G401.6 (cell line): Measurements from ENCODE around the gene GIMAP8.
"Not testable (repeated sequence)": the region's sequence is repeated elsewhere in the genome, so short reads cannot be mapped to it uniquely, and the experiment has no call there.

ENCODE experiments used
- FAIRE-seq: peaks from 2 replicates; lab custom pipeline; 2012; peaks lifted over from hg19 to GRCh38; lab: Jason Lieb, UNC

GIMAP8 gene

DNA sequence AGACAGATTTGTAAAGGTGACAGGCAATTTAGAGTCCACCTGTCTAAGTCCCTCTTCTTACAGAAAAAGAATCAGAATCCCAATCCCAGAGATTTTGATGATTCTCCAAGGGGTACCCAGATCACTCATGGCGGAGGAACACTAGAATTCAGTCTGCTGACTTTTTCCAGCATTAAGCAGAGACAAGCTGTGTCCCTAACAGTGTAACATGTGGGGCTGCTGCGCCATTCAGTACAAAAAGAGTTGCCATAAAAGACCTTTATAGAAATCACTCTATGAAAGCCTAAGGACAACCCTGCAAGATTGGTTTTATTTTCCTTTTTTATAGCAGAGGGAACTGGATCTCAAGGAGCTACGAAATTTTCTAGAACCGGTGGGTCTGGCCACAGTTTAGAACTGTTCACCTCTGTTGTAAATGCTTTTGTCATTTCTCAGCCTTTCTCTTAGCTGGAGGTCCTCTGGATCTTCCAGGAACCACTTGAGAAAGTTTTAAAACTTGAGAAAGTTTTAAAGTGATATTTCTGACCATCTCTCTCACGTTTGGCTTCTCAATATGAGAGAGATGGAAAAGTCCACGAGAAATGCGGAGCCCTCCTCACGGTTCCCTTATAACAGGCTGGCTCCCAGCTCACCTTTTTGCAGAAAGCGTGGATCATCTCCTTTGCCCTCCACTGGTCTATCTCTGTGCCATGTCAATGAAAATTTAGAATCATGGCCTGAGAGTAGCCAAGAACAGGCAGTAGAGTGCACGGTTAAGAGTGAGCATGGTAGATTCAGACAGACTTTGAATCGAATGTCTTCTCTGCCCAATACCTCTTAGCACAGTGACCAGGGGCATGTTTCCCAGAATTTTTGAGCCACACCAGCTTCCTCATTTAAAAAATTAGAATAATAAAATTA is 65.1 kb downstream of the GIMAP8 start:
- no peak for FAIRE-seq

GRCh38 chr7:150516956-150517745 is 66.7 kb downstream of the GIMAP8 start:
- no peak for FAIRE-seq

DNA sequence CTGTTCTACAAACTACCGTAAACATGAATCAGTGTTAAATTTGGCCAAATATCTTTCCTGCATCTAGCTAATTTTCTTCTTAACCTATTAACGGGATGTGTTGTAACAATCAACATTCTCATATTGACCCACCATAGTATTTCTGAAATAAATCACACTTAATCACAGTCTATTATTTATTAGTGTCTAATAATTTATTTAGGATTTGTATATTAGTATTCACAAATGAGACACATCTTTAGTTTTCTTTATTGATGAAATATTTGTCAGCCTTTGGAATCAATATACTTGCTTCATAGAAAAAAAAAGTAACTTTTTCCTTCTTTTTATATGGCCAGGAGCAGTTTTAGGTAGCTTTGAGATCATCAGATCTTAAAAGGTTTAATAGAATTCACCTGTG is 68.9 kb downstream of the GIMAP8 start:
- FAIRE-seq = no peak

- no peak for FAIRE-seq
These were observed 69.7 kb downstream of the GIMAP8 start for GRCh38 chr7:150520145-150520544.

DNA sequence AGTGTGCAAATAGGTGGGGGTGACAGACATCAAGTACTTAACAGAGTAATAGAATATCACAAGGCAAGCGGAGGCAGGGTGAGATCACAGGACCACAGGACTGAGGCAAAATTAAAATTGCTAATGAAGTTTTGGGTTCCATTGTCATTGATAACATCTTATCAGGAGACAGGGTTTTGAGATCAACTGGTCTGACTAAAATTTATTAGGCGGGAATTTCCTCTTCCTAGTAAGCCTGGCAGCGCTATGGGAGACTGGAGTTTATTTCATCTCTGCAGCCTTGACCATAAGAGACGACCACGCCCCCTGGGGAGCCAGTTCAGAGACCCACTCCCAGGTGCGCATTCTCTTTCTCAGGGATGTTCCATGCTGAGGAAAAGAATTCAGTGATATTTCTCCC is 72.5 kb downstream of the GIMAP8 start:
- FAIRE-seq = not testable (repeated sequence)

GRCh38 chr7:150524018-150524417 is 73.6 kb downstream of the GIMAP8 start:
- FAIRE-seq = no peak
